ENCODE measurements around the gene PRKN. TPM values are rescaled to one million over a fixed set of nuclear protein-coding genes. Genes with fewer than 3 reads are reported as not detected.
"Not testable (repeated sequence)": the region's sequence is repeated elsewhere in the genome, so short reads cannot be mapped to it uniquely, and the experiment has no call there.

Gene PRKN
- total and polyA plus RNA-seq, 2 donors (not counting 1 experiment from before 2014, with no cell fraction given), result 0.43 to 4.6 TPM

GRCh38 chr6:162395181-162395580 is 332.4 kb downstream of the PRKN start:
- no peak overlapping the region for H3K4me2 ChIP-seq (ENCODE audit: extremely low read depth, insufficient read depth, low read length)
- no peaks in the 10 kb centered on the region for H3K36me3 ChIP-seq (ENCODE audit: control insufficient read depth, insufficient read depth, low read length)
- TF ChIP-seq CTCF (conservative IDR thresholded peaks at IDR 0.05 in 1 of 2, IDR thresholded peaks at IDR 0.05 in 1 of 2; ENCODE audit: low read depth in 1 of 2, low read length in 2 of 2) (no peak), EZH2 (IDR thresholded peaks at IDR 0.05; ENCODE audit: low read length, missing control alignments) (no peak)
- no peak for DNase-seq (ENCODE audit: low read depth in 2 of 2)
- H3K27me3 ChIP-seq (ENCODE audit: control insufficient read depth, insufficient read depth, low read length), result no peaks in the 10 kb centered on the region
- no peaks in the 10 kb centered on the region for H3K79me2 ChIP-seq (ENCODE audit: control insufficient read depth, insufficient read depth, low read length)
- no peaks in the 10 kb centered on the region for H3K9me3 ChIP-seq (ENCODE audit: control insufficient read depth, insufficient read depth, low read depth, low read length)
- H3K9ac ChIP-seq (ENCODE audit: insufficient read depth, low read length), result no peak overlapping the region
- H4K20me1 ChIP-seq (ENCODE audit: control insufficient read depth, extremely low read depth, insufficient read depth, low read length), result no peaks in the 10 kb centered on the region
- no peak overlapping the region for H3K27ac ChIP-seq (ENCODE audit: insufficient read depth, low read length)
- no peak overlapping the region for H3K4me3 ChIP-seq (replicated peaks in 1 of 4; ENCODE audit: control extremely low read depth in 1 of 4, insufficient read depth in 1 of 4, low read depth in 3 of 4, low read length in 4 of 4)
- H2AFZ ChIP-seq (ENCODE audit: low read length), result no peak overlapping the region
- H3K4me1 ChIP-seq (ENCODE audit: control insufficient read depth, extremely low read depth, insufficient read depth, low read length), result no peaks in the 10 kb centered on the region

GRCh38 chr6:162390961-162391811 is 336.4 kb downstream of the PRKN start:
- not testable (repeated sequence) for H4K20me1 ChIP-seq (ENCODE audit: control insufficient read depth, extremely low read depth, insufficient read depth, low read length); H2AFZ ChIP-seq (ENCODE audit: low read length); H3K36me3 ChIP-seq (ENCODE audit: control insufficient read depth, insufficient read depth, low read length); H3K4me2 ChIP-seq (ENCODE audit: extremely low read depth, insufficient read depth, low read length); H3K4me3 ChIP-seq (replicated peaks in 1 of 4; ENCODE audit: control extremely low read depth in 1 of 4, insufficient read depth in 1 of 4, low read depth in 3 of 4, low read length in 4 of 4); H3K27me3 ChIP-seq (ENCODE audit: control insufficient read depth, insufficient read depth, low read length); H3K79me2 ChIP-seq (ENCODE audit: control insufficient read depth, insufficient read depth, low read length); H3K9me3 ChIP-seq (ENCODE audit: control insufficient read depth, insufficient read depth, low read depth, low read length); H3K4me1 ChIP-seq (ENCODE audit: control insufficient read depth, extremely low read depth, insufficient read depth, low read length); H3K27ac ChIP-seq (ENCODE audit: insufficient read depth, low read length); H3K9ac ChIP-seq (ENCODE audit: insufficient read depth, low read length)
- peak; percentile 31 to 95 for DNase-seq (ENCODE audit: low read depth in 2 of 2)

- no peaks in the 10 kb centered on the region for H4K20me1 ChIP-seq (ENCODE audit: control insufficient read depth, extremely low read depth, insufficient read depth, low read length)
- H3K36me3 ChIP-seq (ENCODE audit: control insufficient read depth, insufficient read depth, low read length), result no peaks in the 10 kb centered on the region
- no peaks in the 10 kb centered on the region for H3K9me3 ChIP-seq (ENCODE audit: control insufficient read depth, insufficient read depth, low read depth, low read length)
- H3K27ac ChIP-seq (ENCODE audit: insufficient read depth, low read length), result no peak overlapping the region
- no peak overlapping the region for H2AFZ ChIP-seq (ENCODE audit: low read length)
- DNase-seq (ENCODE audit: low read depth in 2 of 2), result no peak
- H3K79me2 ChIP-seq (ENCODE audit: control insufficient read depth, insufficient read depth, low read length), result no peaks in the 10 kb centered on the region
- TF ChIP-seq CTCF (conservative IDR thresholded peaks at IDR 0.05 in 1 of 2, IDR thresholded peaks at IDR 0.05 in 1 of 2; ENCODE audit: low read depth in 1 of 2, low read length in 2 of 2), result no peak
- TF ChIP-seq EZH2 (IDR thresholded peaks at IDR 0.05; ENCODE audit: low read length, missing control alignments), result no peak
- no peak overlapping the region for H3K9ac ChIP-seq (ENCODE audit: insufficient read depth, low read length)
- no peak overlapping the region for H3K4me2 ChIP-seq (ENCODE audit: extremely low read depth, insufficient read depth, low read length)
- H3K27me3 ChIP-seq (ENCODE audit: control insufficient read depth, insufficient read depth, low read length), result no peaks in the 10 kb centered on the region
- no peaks in the 10 kb centered on the region for H3K4me1 ChIP-seq (ENCODE audit: control insufficient read depth, extremely low read depth, insufficient read depth, low read length)
- no peak overlapping the region for H3K4me3 ChIP-seq (replicated peaks in 1 of 4; ENCODE audit: control extremely low read depth in 1 of 4, insufficient read depth in 1 of 4, low read depth in 3 of 4, low read length in 4 of 4)
These were observed 338.1 kb downstream of the PRKN start for GRCh38 chr6:162389343-162390085.

All from fibroblast of lung (primary cell).